Fibroblast of lung (primary cell): ENCODE data around the gene PROK2. TPM values are rescaled to one million over a fixed set of nuclear protein-coding genes. Genes with fewer than 3 reads are reported as not detected.

ENCODE experiments used
- DNase-seq, 2 donors: peaks; one replicate each; pipeline versions ENCODE4 v3.0.0 to v3.0.0-alpha.2; 2010; ENCODE audit warnings: low read depth in 2 of 2
- H2AFZ ChIP-seq: 2 replicates; pipeline ENCODE4 v1.5.1; 2012; ENCODE audit warnings: low read length, control low read depth, inconsistent platforms
- H3K27ac ChIP-seq: 2 replicates; pipeline ENCODE4 v1.5.1; 2011; ENCODE audit warnings: low read length, control low read depth; ENCODE audit not compliant: insufficient read depth
- H3K27me3 ChIP-seq: 2 replicates; pipeline ENCODE4 v1.5.1; 2011; ENCODE audit warnings: mild to moderate bottlenecking, low read length; ENCODE audit not compliant: control insufficient read depth, insufficient read depth
- H3K36me3 ChIP-seq: 2 replicates; pipeline ENCODE4 v1.5.1; 2011; ENCODE audit warnings: low read length; ENCODE audit not compliant: control insufficient read depth, insufficient read depth
- H3K4me1 ChIP-seq: 2 replicates; pipeline ENCODE4 v1.5.1; 2011; ENCODE audit warnings: low read length; ENCODE audit not compliant: control insufficient read depth, insufficient read depth; ENCODE audit errors: extremely low read depth
- H3K4me2 ChIP-seq: 2 replicates; pipeline ENCODE4 v1.5.1; 2011; ENCODE audit warnings: low read length, control low read depth; ENCODE audit not compliant: insufficient read depth; ENCODE audit errors: extremely low read depth
- H3K4me3 ChIP-seq, 4 experiments: fragments of 200-600 bp in 1 of 4; sonication (generic) in 1 of 4; replicated peaks in 1 of 4; 2 replicates each; pipeline ENCODE4 v1.5.1; 2011 to 2016; ENCODE audit warnings: low read length in 4 of 4, low read depth in 3 of 4, mild to moderate bottlenecking in 3 of 4, control low read depth in 2 of 4, inconsistent platforms in 1 of 4, mixed read lengths in 1 of 4; ENCODE audit not compliant: insufficient read depth in 1 of 4; ENCODE audit errors: control extremely low read depth in 1 of 4
- H3K79me2 ChIP-seq: 2 replicates; pipeline ENCODE4 v1.5.1; 2012; ENCODE audit warnings: mild to moderate bottlenecking, low read length, inconsistent platforms; ENCODE audit not compliant: control insufficient read depth, insufficient read depth
- H3K9ac ChIP-seq: 2 replicates; pipeline ENCODE4 v1.5.1; 2011; ENCODE audit warnings: mild to moderate bottlenecking, low read length, control low read depth; ENCODE audit not compliant: insufficient read depth
- H3K9me3 ChIP-seq: 2 replicates; pipeline ENCODE4 v1.5.1; 2012; ENCODE audit warnings: low read depth, low read length; ENCODE audit not compliant: control insufficient read depth, insufficient read depth
- H4K20me1 ChIP-seq: 2 replicates; pipeline ENCODE4 v1.5.1; 2011; ENCODE audit warnings: low read length; ENCODE audit not compliant: control insufficient read depth, insufficient read depth; ENCODE audit errors: extremely low read depth
- CTCF ChIP-seq, 2 donors: IDR thresholded peaks in 1 of 2; conservative IDR thresholded peaks in 1 of 2; 1 replicate in 1 of 2; 2 replicates in 1 of 2; pipeline ENCODE4 v1.5.1; 2011 to 2012; ENCODE audit warnings: low read length in 2 of 2, control low read depth in 1 of 2, inconsistent platforms in 1 of 2, low read depth in 1 of 2, mild to moderate bottlenecking in 1 of 2
- EZH2 ChIP-seq: IDR thresholded peaks from 2 replicates; pipeline ENCODE4 v1.5.1; 2012; ENCODE audit warnings: low read length, control low read depth, mild to moderate bottlenecking; ENCODE audit errors: missing control alignments
- polyA plus RNA-seq, 2 donors: library from polyadenylated mRNA; depleted of rRNA in 1 of 2; stranded (reverse) in 1 of 2; unstranded in 1 of 2; fragments of >200 nt; gene quantifications; 2 replicates each; pipeline ENCODE4 v1.2.1, GENCODE V29; 2011 to 2012; ENCODE audit warnings: missing spikeins in 1 of 2
- total RNA-seq: library from RNA; depleted of rRNA; stranded (reverse); fragments of >200 nt; gene quantifications from 2 replicates; pipeline ENCODE4 v1.2.1, GENCODE V29; 2014

PROK2 gene
- total and polyA plus RNA-seq, 2 donors (not counting 1 experiment from before 2014, with no cell fraction given), result not detected

DNA sequence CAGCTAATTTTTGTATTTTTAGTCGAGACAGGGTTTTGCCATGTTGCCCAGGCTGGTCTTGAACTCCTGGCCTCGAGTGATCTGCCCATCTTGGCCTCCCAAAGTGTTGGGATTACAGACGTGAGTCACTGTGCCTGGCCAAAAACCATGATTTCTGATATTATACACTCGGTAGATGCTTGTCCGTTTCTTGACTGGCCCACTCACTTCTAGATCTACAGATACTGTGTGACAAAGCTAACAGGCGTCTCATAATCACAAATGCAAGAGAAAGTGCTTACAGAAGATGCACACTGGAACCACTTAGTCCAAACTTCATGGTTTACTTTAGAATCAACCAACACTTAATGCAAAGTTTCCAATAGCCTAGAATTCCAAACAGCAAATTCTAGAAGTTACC is 8.4 kb downstream of the PROK2 start:
- H3K9me3 ChIP-seq, result no peaks in the 10 kb centered on the region
- DNase-seq, result no peak
- no peaks in the 10 kb centered on the region for H4K20me1 ChIP-seq
- no peak overlapping the region for H3K4me3 ChIP-seq
- H3K9ac ChIP-seq, result no peak overlapping the region
- no peak overlapping the region for H3K27ac ChIP-seq
- peaks cover 5% of the 10 kb centered on the region for H3K27me3 ChIP-seq
- H2AFZ ChIP-seq, result no peak overlapping the region
- H3K36me3 ChIP-seq, result no peaks in the 10 kb centered on the region
- no peaks in the 10 kb centered on the region for H3K79me2 ChIP-seq
- H3K4me1 ChIP-seq, result no peaks in the 10 kb centered on the region
- TF ChIP-seq EZH2 (no peak), CTCF (conservative IDR thresholded peaks at IDR 0.05 in 1 of 2, IDR thresholded peaks at IDR 0.05 in 1 of 2; ENCODE audit: low read depth in 1 of 2, low read length in 2 of 2) (no peak)
- H3K4me2 ChIP-seq, result no peak overlapping the region

GRCh38 chr3:71771884-71772283 is 13.1 kb downstream of the PROK2 start:
- Histone ChIP-seq H3K27me3 (no peaks in the 10 kb centered on the region), H4K20me1 (no peaks in the 10 kb centered on the region), H2AFZ (no peak overlapping the region), H3K79me2 (no peaks in the 10 kb centered on the region), H3K9ac (no peak overlapping the region), H3K4me2 (no peak overlapping the region), H3K4me3 (no peak overlapping the region), H3K27ac (no peak overlapping the region), H3K36me3 (no peaks in the 10 kb centered on the region), H3K4me1 (no peaks in the 10 kb centered on the region), H3K9me3 (no peaks in the 10 kb centered on the region)
- DNase-seq, result no peak
- no peak for TF ChIP-seq CTCF (conservative IDR thresholded peaks at IDR 0.05 in 1 of 2, IDR thresholded peaks at IDR 0.05 in 1 of 2; ENCODE audit: low read depth in 1 of 2, low read length in 2 of 2)
- TF ChIP-seq EZH2, result no peak

- no peaks in the 10 kb centered on the region for H3K79me2 ChIP-seq
- H3K9ac ChIP-seq, result no peak overlapping the region
- H3K4me1 ChIP-seq, result no peaks in the 10 kb centered on the region
- H3K36me3 ChIP-seq, result no peaks in the 10 kb centered on the region
- TF ChIP-seq EZH2, result no peak
- H3K9me3 ChIP-seq, result no peaks in the 10 kb centered on the region
- H3K27ac ChIP-seq, result no peak overlapping the region
- H2AFZ ChIP-seq, result no peak overlapping the region
- no peak overlapping the region for H3K4me3 ChIP-seq
- H4K20me1 ChIP-seq, result no peaks in the 10 kb centered on the region
- no peaks in the 10 kb centered on the region for H3K27me3 ChIP-seq
- no peak for DNase-seq
- no peak overlapping the region for H3K4me2 ChIP-seq
Measured at GRCh38 chr3:71771126-71771525, 13.8 kb downstream of the PROK2 start.

DNA sequence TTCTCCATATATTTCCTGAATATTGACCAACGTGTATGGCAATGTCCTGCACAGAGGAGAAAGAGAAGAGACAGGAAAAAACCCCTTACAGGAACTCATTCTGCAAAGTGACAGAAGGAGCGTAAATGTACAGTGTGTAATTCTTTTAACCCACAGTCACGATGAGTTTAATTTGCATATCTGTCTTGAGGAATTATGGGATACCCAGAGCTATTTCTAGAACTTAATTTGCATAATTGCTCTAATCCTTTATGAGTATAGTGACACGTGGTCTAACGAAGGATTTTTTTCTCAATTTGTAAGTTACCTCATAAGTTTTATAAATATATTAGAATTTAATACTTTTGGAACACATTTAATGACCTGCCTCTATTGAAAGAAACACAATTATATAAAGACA is 21.5 kb downstream of the PROK2 start:
- Histone ChIP-seq H3K27ac (no peak overlapping the region), H3K4me1 (no peaks in the 10 kb centered on the region), H3K36me3 (no peaks in the 10 kb centered on the region), H3K4me3 (no peak overlapping the region), H3K27me3 (peaks cover 4% of the 10 kb centered on the region), H3K79me2 (no peaks in the 10 kb centered on the region), H3K9ac (no peak overlapping the region), H3K4me2 (no peak overlapping the region), H4K20me1 (no peaks in the 10 kb centered on the region), H3K9me3 (no peaks in the 10 kb centered on the region), H2AFZ (no peak overlapping the region)
- TF ChIP-seq CTCF (conservative IDR thresholded peaks at IDR 0.05 in 1 of 2, IDR thresholded peaks at IDR 0.05 in 1 of 2; ENCODE audit: low read depth in 1 of 2, low read length in 2 of 2) (no peak), EZH2 (no peak)
- no peak for DNase-seq
